HuH-7.5 (cell line): ENCODE measurements around the gene STYXL1.

ENCODE experiments used
- DNase-seq: peaks from one replicate; pipeline ENCODE4 v3.0.0; 2011; ENCODE audit warnings: low spot score

The STYXL1 gene

DNA sequence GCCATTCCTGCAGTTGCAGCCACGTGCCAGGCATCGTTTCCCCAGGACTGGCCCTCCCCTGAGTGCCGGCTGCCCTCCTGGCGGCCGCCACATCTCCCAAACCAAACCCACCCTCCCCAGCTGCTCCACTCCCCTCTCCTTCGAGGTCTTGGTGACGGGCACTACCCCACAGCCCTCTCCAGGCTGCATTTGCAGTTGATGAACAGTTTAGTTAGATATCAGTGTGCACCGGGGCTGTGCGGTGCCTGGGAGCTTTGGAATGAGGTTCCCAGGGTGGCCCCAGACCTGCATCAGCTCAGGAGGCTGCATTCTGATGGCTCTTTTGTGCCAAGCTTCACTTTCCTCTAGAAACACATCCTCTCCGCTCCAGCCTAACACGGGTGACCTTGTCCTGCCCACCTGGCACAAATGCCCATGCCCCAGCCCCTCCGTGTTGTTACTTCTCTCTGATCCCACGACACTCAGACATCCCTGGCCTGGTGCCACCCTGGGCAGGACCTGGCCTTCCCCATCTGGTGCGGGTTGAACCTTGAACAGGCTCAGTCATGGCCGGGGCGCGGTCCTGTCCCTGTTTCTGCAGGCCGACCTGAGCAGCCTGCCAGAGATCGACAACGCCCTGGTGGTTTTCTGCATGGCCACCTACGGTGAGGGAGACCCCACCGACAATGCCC lies 67.9 kb downstream of the STYXL1 start:
- no peak for DNase-seq

DNA sequence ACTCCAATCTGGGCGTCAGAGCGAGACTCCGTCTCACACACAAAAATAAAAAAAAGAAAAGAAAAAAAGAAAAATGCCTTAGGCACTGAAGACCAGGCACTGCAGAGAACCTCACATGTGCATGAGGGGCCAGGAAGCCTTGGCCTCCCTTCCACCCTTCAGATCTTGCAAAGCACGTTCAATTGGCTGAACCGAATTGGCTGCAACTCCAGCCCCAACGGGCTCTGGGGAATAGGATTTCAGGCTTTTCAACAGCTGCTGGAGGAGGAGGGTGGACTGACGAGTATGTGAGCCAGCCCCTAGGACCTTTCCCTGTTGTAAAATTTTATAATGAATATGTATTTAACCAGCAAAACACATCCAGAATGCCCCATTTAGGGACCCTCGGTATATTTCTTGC lies 70.1 kb downstream of the STYXL1 start:
- DNase-seq = no peak

DNA sequence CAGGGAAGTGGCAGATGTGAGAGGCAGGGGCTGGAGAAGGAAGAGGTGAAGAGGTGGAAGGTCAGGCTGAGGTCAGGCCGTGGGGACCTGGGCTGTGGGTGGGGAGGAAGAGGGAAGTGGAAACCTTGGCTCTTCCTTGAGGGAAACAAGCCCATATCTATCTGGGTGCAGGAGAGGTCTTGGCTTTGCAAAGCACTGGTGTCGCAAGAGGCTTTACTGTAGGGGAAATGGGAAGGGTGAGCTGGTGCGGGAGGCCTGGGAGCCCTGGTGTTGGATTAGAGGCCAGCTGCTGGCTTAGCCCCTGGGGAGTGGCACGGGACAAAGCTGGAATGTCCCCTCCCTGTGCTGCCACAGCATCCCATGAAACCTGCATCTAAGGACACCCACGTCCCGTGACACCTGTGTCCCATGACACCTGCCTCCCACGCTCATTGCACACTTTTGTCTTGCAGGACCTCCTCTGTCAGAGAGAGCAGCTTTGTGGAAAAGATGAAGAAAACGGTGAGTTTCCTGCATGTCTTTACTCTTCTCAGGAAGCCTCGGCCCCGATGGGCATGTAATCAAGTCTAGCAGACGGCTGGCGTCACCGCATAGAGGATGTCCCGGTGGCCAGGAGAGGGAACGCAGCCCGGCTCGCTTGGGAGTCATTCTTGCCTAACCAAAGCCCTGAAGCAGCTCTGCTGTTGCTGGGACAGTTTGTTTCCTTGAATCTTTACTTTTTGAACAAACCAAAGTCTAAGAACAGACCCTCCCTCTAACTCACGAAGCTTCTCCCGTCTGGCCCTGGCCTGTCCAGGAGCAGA lies 75.6 kb downstream of the STYXL1 start:
- DNase-seq = peak; percentile 66

GRCh38 chr7:75971309-75971960 lies 76.4 kb downstream of the STYXL1 start:
- no peak for DNase-seq

- no peak for DNase-seq
These were observed 77.9 kb downstream of the STYXL1 start for GRCh38 chr7:75969704-75970498.

DNA sequence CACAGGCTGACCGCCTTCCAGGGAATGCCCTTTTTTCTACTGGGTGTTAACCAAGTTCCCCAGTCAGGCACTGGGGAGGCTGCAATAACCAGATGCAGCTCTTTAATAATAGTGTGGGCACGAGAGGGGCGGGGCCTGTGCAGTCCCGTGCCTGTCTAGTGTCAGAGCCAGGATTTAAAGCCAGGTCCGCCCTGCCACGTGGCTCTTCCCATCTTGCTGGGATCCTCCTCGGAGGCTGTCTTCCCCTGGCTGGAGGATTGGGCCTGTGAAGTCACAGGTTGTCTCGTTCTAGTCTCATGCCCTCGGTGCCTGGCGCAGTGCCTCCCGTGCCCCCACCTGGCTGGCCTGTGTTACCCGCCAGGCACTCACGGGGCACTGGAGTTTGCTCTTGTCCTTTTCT lies 78.6 kb downstream of the STYXL1 start:
- no peak for DNase-seq

DNA sequence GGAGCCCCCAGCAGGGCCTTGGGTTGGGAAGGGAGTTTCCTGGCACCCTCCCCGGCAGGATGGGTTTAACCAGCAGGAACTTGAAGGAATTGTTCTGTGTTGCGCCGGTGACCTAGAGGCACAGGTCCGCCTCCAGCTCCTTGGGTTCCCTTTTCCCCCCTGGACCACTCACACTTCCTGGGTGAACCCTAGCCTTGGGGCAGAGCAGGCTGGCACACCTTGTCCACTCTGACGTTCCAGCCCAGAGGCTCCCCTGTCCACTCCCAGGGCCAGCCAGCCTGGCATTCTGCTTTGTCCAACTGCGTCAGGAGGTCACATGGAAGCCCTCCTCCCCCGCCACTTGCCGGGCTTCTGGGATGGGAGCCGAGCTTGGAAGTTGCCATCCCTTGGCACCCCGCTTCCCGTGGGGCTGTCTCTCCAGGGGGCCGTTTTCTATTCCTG lies 79.2 kb downstream of the STYXL1 start:
- DNase-seq = no peak

- DNase-seq = no peak
These were observed 79.8 kb downstream of the STYXL1 start for GRCh38 chr7:75968012-75968411.

DNA sequence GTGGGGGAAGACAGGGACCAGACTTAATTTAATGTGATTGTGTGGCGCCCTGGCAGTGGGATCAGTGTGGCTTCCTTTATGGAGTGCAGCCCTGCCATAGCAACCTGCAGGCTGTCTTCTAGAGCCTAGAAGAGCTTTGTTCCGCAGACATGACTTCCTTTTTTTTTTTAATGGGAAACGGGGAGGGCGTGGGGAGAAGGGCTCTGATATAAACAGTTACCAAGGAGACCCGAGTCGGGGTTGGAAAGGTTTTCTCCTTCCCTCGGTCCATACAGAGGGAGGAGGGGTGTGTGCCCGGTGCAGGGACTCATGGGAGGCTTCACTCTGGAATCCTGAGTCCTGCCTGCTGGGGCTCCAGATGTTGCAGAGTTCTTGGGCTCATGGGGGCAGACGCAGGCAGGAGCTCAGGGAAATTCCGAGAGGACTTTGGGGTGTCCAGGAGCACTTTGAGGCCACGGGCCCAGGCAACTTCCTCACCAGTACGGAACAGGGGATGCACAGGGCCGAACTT lies 80.3 kb downstream of the STYXL1 start:
- no peak for DNase-seq

- DNase-seq = no peak
These were observed 80.7 kb downstream of the STYXL1 start for GRCh38 chr7:75967055-75967454.

- DNase-seq = no peak
These were observed 81.4 kb downstream of the STYXL1 start for GRCh38 chr7:75966190-75966961.

DNA sequence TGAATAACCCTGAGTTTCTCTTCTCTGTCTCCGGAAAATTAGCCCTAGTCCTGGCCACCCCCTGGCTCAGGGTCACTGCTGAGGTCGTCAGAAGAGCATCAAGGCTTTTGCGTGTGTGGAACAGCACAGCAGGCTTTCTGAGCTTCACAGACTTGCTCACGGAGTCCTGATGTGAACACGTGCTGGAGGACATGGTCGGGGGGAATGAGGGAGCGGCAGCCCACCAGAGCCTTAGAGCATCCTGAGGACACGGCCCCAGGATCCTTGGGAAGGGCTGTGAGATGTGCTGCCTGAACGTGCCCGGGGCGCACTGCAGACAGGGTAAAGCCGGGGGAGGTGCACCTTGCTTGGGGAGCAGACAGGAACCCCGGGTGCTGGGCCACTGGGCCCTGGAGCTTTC lies 82.2 kb downstream of the STYXL1 start:
- DNase-seq = no peak

- DNase-seq = no peak
These were observed 84.3 kb downstream of the STYXL1 start for GRCh38 chr7:75963381-75963995.

GRCh38 chr7:75962607-75963380 lies 85.0 kb downstream of the STYXL1 start:
- DNase-seq = no peak

DNA sequence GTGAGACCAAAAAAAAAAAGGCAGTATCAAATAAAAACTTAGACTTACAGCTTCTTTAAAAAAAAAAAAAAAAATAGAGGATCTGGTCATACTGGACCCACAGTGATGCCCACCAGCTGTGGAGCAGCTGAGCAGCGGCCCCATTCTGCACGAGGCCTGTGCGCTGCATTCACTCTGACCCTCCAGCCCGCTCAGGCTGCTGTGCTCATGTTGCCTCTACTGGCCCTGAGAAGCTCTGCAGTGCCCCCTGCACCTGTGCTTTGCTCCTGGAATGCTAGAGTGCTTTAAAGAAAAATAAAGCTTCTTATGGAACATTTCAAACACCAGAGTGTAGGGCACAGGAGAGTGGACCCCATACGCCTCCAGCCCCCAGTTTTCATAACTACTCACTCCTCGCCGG lies 86.6 kb downstream of the STYXL1 start:
- DNase-seq = no peak

DNA sequence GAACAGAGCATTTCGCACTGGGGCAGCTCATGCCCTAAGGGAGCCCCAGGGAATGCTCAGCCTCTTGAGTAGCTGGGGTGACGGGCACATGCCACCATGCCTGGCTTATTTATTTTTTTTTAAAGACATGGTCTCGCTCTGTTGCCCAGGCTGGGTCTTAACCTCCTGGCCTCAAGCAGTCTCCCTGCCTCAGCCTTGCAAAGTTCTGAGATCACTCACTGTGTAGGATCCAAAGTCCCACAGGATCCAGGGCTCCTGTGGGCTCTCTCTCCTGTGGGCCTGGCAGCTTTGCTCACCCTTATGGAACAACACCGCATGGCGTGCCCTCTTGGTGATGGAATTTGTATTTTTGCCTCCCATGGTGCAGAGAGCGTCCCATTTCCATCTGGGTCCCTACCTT lies 87.4 kb downstream of the STYXL1 start:
- no peak for DNase-seq

- no peak for DNase-seq
These were observed 88.8 kb downstream of the STYXL1 start for GRCh38 chr7:75958802-75959543.

- DNase-seq = no peak
These were observed 90.6 kb downstream of the STYXL1 start for GRCh38 chr7:75957021-75957736.
